ENCODE results near the gene TK1. TPM values are rescaled to one million over a fixed set of nuclear protein-coding genes. Genes with fewer than 3 reads are reported as not detected.

Gene TK1
- total RNA-seq, 1 donor from 2014 or later: 12.0 TPM

Small RNAs within 50 kb of the gene (small RNA-seq; reads per million reads assigned to genes)
- gene AC087645.1: not detected

Other genes with a start within 250 kb of the TK1 start
- gene TNRC6C, start 228.3 kb downstream of the TK1 start, total RNA-seq: 12.5 TPM
- 15.7 TPM for gene TMC6, start 58.3 kb downstream of the TK1 start, total RNA-seq
- gene TMC8, start 56.3 kb downstream of the TK1 start, total RNA-seq: 7.8 TPM
- 0.52 TPM for gene C17orf99, start 40.7 kb downstream of the TK1 start, total RNA-seq
- 34.4 TPM for gene SYNGR2, start 18.5 kb downstream of the TK1 start, total RNA-seq
- 23.0 TPM for gene AFMID, start 310 bp upstream of the TK1 start, total RNA-seq
- gene BIRC5, start 27.2 kb upstream of the TK1 start, total RNA-seq: 11.0 TPM
- not detected for gene TMEM235, start 44.6 kb upstream of the TK1 start, total RNA-seq
- 15.7 TPM for gene SOCS3, start 173.0 kb upstream of the TK1 start, total RNA-seq
- gene PGS1, start 191.6 kb upstream of the TK1 start, total RNA-seq: 15.1 TPM

All from skeletal muscle tissue (tissue), 2 donors.